ENCODE results near the gene APRT.

DNA sequence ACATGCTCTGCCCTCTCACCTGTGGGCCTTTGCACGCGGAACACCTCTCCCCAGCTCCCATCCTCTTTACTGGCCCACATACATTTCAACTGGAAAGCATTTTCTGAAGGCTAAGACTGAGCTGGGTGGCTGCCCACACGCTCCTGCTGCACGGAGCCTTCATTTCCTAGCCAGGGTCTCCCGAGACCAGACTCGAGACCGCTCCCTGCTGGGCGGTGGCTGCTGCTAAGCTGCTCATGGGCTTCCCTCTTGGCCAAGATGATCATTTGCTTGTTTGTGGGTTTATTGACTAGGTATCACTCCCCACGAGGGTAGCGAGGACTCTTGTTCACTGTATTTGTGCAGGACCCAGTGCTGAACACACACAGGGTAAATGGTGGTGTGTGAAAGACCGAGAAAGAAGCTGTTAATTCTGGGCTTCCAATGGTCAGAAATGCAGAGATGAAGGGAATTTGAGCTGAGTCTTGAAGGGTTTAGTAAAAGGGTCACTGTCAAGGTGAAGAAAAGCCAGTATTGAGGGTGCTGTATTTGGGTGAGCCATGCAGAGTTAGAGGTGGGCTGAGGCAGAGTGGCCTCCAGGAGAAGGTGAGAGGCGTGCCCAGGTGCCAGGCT lies 46.1 kb upstream of the APRT start:
- TF ChIP-seq, protein P1, sequence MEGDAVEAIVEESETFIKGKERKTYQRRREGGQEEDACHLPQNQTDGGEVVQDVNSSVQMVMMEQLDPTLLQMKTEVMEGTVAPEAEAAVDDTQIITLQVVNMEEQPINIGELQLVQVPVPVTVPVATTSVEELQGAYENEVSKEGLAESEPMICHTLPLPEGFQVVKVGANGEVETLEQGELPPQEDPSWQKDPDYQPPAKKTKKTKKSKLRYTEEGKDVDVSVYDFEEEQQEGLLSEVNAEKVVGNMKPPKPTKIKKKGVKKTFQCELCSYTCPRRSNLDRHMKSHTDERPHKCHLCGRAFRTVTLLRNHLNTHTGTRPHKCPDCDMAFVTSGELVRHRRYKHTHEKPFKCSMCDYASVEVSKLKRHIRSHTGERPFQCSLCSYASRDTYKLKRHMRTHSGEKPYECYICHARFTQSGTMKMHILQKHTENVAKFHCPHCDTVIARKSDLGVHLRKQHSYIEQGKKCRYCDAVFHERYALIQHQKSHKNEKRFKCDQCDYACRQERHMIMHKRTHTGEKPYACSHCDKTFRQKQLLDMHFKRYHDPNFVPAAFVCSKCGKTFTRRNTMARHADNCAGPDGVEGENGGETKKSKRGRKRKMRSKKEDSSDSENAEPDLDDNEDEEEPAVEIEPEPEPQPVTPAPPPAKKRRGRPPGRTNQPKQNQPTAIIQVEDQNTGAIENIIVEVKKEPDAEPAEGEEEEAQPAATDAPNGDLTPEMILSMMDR (IDR thresholded peaks at IDR 0.05; ENCODE audit: low read depth, low read length): peak; percentile 63
- no peak for TF ChIP-seq EZH2phosphoT487 (IDR thresholded peaks at IDR 0.05; ENCODE audit: low read depth)

Measured in OCI-LY3 (cell line).